ENCODE results near the gene AP5Z1.

GRCh38 chr7:4791101-4791737 lies 15.8 kb downstream of the AP5Z1 start:
- no peak for TF ChIP-seq CTCF (IDR thresholded peaks at IDR 0.05)
- TF ChIP-seq POLR2A (IDR thresholded peaks at IDR 0.05; ENCODE audit: low read depth): no peak
- TF ChIP-seq POLR2AphosphoS5 (IDR thresholded peaks at IDR 0.05): no peak
- no peak for TF ChIP-seq EP300 (IDR thresholded peaks at IDR 0.05)

All from esophagus muscularis mucosa (tissue), 4 donors.